ENCODE results near the gene ETV6. TPM values are rescaled to one million over a fixed set of nuclear protein-coding genes. Genes with fewer than 3 reads are reported as not detected.
A peak's percentile ranks its signal among the peaks of the same experiment; 100 is the strongest.

Gene ETV6
- polyA plus RNA-seq, 3 donors: 6.8 to 45.1 (median 11.7) TPM

DNA sequence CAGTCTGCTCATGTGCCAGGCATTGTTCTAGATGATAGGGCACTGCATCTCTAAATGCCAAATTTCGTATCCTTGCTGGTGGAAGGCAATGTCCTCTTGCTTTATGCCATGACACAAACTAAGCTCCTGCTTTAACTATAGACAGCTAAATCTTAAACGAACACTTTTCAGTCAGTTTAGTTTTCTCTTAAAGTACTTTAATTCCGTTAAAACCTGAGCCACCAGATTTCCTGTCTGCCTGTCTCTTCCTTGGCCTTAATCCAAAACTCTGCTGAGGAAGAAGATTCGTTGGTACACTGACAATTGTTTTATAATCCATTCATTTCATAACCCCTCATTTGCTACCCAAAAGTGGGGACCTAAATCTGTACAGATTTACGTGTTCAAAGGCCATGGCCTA, 226.8 kb downstream of the ETV6 start:
- H3K4me2 ChIP-seq (replicated peaks; ENCODE audit: extremely low read depth, low read length, poor library complexity, severe bottlenecking): no peak overlapping the region
- DNase-seq: no peak
- 0% methylated on average over 5 of the region's 5 CpGs for WGBS (ENCODE audit: insufficient coverage)
- peaks cover 84% of the 10 kb centered on the region for H4K20me1 ChIP-seq (ENCODE audit: insufficient read depth, low read length)
- peaks cover 45 to 60% of the 10 kb centered on the region in 2 donors for H3K4me1 ChIP-seq (ENCODE audit: control insufficient read depth in 1 of 2, insufficient read depth in 2 of 2, low read length in 2 of 2)
- H3K36me3 Mint-ChIP-seq: peaks cover 51 to 54% of the 10 kb centered on the region in 2 donors
- H3K36me3 ChIP-seq (replicated peaks in 1 of 2; ENCODE audit: control insufficient read depth in 1 of 2, insufficient read depth in 2 of 2, low read length in 2 of 2): peaks cover 16 to 56% of the 10 kb centered on the region in 2 donors
- H3K9me3 ChIP-seq (replicated peaks in 1 of 2; ENCODE audit: control insufficient read depth in 1 of 2, insufficient read depth in 1 of 2, low read length in 2 of 2): no peaks in the 10 kb centered on the region
- peak overlapping the region in 1 of 2 donors; percentile 27 for H3K27ac ChIP-seq (ENCODE audit: low read depth in 1 of 2, low read length in 2 of 2)
- H3K27me3 Mint-ChIP-seq (ENCODE audit: low read depth in 3 of 3): no peaks in the 10 kb centered on the region
- H3K27me3 ChIP-seq (ENCODE audit: control insufficient read depth in 2 of 2, insufficient read depth in 2 of 2, low read length in 2 of 2): no peaks in the 10 kb centered on the region
- H2AFZ ChIP-seq (ENCODE audit: insufficient read depth, low read depth, low read length, poor library complexity, severe bottlenecking): no peak overlapping the region
- H3K9me3 Mint-ChIP-seq: no peaks in the 10 kb centered on the region
- intact Hi-C loops (cut with micrococcal nuclease): no loop called here
- no peak overlapping the region for H3K9ac ChIP-seq (ENCODE audit: insufficient read depth, low read length, poor library complexity, severe bottlenecking)
- peak overlapping the region in 5 of 7 donors; percentile 17 to 80 (median 78) for H3K27ac Mint-ChIP-seq
- no peak overlapping the region for H3K4me3 Mint-ChIP-seq
- H3K79me2 ChIP-seq (ENCODE audit: insufficient read depth, low read length): peaks cover 89% of the 10 kb centered on the region
- H3K4me3 ChIP-seq (replicated peaks in 1 of 3; ENCODE audit: low read depth in 2 of 3, low read length in 3 of 3): no peak overlapping the region
- TF ChIP-seq, protein P1, sequence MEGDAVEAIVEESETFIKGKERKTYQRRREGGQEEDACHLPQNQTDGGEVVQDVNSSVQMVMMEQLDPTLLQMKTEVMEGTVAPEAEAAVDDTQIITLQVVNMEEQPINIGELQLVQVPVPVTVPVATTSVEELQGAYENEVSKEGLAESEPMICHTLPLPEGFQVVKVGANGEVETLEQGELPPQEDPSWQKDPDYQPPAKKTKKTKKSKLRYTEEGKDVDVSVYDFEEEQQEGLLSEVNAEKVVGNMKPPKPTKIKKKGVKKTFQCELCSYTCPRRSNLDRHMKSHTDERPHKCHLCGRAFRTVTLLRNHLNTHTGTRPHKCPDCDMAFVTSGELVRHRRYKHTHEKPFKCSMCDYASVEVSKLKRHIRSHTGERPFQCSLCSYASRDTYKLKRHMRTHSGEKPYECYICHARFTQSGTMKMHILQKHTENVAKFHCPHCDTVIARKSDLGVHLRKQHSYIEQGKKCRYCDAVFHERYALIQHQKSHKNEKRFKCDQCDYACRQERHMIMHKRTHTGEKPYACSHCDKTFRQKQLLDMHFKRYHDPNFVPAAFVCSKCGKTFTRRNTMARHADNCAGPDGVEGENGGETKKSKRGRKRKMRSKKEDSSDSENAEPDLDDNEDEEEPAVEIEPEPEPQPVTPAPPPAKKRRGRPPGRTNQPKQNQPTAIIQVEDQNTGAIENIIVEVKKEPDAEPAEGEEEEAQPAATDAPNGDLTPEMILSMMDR (IDR thresholded peaks at IDR 0.05): no peak
- peaks cover 59% of the 10 kb centered on the region for H3K4me1 Mint-ChIP-seq

DNA sequence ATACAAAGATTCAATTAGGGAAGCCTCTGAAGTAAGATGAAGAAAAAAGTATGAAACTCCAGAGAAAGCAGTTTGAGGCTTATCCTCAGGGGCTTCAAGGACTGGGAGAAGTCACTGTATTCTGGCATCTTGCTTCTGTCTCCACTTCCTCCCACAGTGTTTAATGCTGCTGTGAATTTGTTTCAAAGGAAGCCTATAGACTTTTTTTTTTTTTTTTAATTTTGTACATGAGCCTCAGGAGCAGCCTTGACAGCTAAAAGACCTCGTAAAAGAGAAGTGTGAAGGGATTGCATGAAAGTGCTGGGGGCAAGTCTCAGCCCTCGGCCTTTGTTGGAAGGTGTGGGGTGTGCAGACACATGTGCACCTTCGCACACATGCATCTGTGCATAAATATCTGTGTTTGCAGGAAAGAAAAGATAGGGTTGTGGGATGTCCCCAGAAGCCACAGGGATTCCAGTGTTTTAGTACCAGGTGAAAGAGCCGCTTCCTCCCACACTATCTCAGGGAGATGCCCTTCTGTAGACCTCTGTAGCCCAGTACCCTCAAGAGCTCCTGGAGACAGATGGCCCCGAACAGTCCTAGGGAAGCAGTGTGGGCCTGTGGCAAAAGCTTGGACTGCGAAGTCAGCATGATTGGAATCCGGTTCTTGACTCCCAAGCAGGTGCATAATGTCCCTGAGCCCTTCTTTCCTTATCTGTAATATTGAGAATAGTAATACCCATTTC, 227.8 kb downstream of the ETV6 start:
- no peaks in the 10 kb centered on the region for H3K9me3 Mint-ChIP-seq
- WGBS (ENCODE audit: insufficient coverage): 0% methylated on average over 1 of the region's 7 CpGs
- peak overlapping the region in 1 of 2 donors; percentile 56 for H3K27ac ChIP-seq (ENCODE audit: low read depth in 1 of 2, low read length in 2 of 2)

More for the DNA sequence above, 227.8 kb downstream of the ETV6 start:
- Histone ChIP-seq H3K79me2 (ENCODE audit: insufficient read depth, low read length) (peaks cover 89% of the 10 kb centered on the region), H3K4me2 (replicated peaks; ENCODE audit: extremely low read depth, low read length, poor library complexity, severe bottlenecking) (no peak overlapping the region), H3K27me3 (ENCODE audit: control insufficient read depth in 2 of 2, insufficient read depth in 2 of 2, low read length in 2 of 2) (no peaks in the 10 kb centered on the region), H3K36me3 (replicated peaks in 1 of 2; ENCODE audit: control insufficient read depth in 1 of 2, insufficient read depth in 2 of 2, low read length in 2 of 2) (peaks cover 10 to 56% of the 10 kb centered on the region in 2 donors), H3K9ac (ENCODE audit: insufficient read depth, low read length, poor library complexity, severe bottlenecking) (no peak overlapping the region), H3K9me3 (replicated peaks in 1 of 2; ENCODE audit: control insufficient read depth in 1 of 2, insufficient read depth in 1 of 2, low read length in 2 of 2) (no peaks in the 10 kb centered on the region), H3K4me1 (ENCODE audit: control insufficient read depth in 1 of 2, insufficient read depth in 2 of 2, low read length in 2 of 2) (peaks cover 45 to 60% of the 10 kb centered on the region in 2 donors), H3K4me3 (replicated peaks in 1 of 3; ENCODE audit: low read depth in 2 of 3, low read length in 3 of 3) (no peak overlapping the region), H4K20me1 (ENCODE audit: insufficient read depth, low read length) (peaks cover 83% of the 10 kb centered on the region), H2AFZ (ENCODE audit: insufficient read depth, low read depth, low read length, poor library complexity, severe bottlenecking) (no peak overlapping the region)
- Mint-ChIP-seq H3K4me3 (no peak overlapping the region), H3K4me1 (peaks cover 59% of the 10 kb centered on the region), H3K27me3 (ENCODE audit: low read depth in 3 of 3) (no peaks in the 10 kb centered on the region), H3K36me3 (peaks cover 50 to 51% of the 10 kb centered on the region in 2 donors), H3K27ac (peak overlapping the region in 5 of 7 donors; percentile 27 to 93 (median 64))
- intact Hi-C loops (cut with micrococcal nuclease): no loop called here
- DNase-seq: no peak
- TF ChIP-seq, protein P1 (IDR thresholded peaks at IDR 0.05): no peak

Data from CD14-positive monocyte (primary cell).